ENCODE data around the gene IL17RA. TPM values are rescaled to one million over a fixed set of nuclear protein-coding genes. Genes with fewer than 3 reads are reported as not detected.

Gene IL17RA
- total RNA-seq, 4 donors from 2014 or later = 2.6 to 19.3 (median 6.2) TPM

DNA sequence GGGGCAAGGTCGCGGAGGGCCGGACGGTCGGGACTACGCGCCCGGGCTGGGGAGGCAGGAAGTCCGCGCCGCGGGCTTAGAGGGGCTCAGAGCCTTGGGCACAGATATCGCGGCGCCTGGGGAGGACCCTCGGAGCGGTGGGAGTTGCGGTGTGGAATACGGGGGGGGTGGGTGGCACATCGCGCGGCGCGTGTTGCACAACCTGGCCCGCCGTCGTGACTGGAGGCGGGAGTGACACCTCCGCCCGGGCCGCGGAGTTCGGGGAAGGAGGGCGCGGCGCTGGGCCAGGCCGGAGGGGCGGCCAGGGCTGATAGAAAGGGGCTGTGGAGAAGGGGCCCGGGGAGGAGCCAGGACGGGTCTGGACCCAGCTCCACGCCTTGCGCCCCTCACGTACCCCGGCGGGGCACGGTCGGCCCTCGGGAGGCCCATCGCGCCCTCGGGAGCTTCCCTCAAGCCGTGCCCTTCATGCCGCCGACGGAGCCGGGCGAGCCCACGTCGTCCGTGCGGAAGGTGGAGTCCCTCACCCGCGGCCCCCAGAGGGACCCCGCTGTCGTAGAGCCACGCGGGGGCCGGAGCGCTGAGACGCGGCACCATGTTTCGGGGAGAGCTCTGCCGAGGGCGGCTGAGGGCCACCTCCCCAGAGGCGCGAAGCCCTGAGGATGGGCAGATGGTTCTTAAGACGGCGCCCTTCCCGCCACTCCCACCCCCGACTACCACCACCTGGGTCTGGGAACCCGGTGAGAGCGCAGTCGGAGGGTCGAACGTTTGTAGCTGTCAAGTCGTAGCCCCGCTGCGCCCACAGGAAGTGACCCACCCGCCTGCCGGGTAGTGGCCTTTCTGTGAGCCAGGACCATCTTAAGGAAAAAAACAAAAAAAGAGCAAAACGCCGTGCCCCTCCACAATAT lies 729 bp downstream of the IL17RA start:
- intact Hi-C loops (cut with DNase I; ENCODE audit: low total_unique reads) = loop anchor here (10.0 kb wide), 1 partner anchor 69 kb away; the partner anchor contains the start of gene HDHD5
- H3K4me3 ChIP-seq = peak overlapping the region; percentile 55 to 79
- H3K27me3 ChIP-seq = no peaks in the 10 kb centered on the region
- DNase-seq = peak; percentile 30 to 40
- H3K27ac ChIP-seq = peak overlapping the region; percentile 70 to 86
- no peaks in the 10 kb centered on the region for H3K9me3 ChIP-seq
- TF ChIP-seq, protein P1, sequence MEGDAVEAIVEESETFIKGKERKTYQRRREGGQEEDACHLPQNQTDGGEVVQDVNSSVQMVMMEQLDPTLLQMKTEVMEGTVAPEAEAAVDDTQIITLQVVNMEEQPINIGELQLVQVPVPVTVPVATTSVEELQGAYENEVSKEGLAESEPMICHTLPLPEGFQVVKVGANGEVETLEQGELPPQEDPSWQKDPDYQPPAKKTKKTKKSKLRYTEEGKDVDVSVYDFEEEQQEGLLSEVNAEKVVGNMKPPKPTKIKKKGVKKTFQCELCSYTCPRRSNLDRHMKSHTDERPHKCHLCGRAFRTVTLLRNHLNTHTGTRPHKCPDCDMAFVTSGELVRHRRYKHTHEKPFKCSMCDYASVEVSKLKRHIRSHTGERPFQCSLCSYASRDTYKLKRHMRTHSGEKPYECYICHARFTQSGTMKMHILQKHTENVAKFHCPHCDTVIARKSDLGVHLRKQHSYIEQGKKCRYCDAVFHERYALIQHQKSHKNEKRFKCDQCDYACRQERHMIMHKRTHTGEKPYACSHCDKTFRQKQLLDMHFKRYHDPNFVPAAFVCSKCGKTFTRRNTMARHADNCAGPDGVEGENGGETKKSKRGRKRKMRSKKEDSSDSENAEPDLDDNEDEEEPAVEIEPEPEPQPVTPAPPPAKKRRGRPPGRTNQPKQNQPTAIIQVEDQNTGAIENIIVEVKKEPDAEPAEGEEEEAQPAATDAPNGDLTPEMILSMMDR (IDR thresholded peaks at IDR 0.05) = no peak
- no peak for TF ChIP-seq POLR2A (IDR thresholded peaks at IDR 0.05)
- H3K36me3 ChIP-seq = no peaks in the 10 kb centered on the region
- H3K4me1 ChIP-seq = peaks cover 0 to 9% of the 10 kb centered on the region in 2 donors

DNA sequence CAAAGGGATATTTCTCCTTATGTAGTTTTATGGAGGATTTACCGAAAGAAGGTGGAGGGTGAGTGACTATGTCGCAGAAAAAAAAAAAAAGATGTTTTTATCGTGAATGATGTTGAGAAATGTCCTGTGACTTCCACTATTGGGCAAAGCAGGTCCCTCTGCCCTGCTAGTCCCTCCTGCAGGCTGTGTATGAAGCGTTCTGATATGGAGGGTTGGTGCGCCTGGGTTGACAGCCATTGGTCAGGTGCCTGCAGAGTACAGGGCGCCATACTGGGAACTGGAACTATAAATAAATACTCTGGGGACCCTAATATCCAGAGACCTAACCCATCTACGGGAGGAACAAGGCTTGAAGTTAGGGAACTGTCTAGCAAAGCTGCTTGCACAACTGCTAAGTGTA lies 1.5 kb downstream of the IL17RA start:
- DNase-seq = no peak
- no peak overlapping the region for H3K4me3 ChIP-seq
- H3K36me3 ChIP-seq = no peaks in the 10 kb centered on the region
- no peak for TF ChIP-seq POLR2A (IDR thresholded peaks at IDR 0.05)
- TF ChIP-seq, protein P1 (IDR thresholded peaks at IDR 0.05) = no peak
- H3K9me3 ChIP-seq = no peaks in the 10 kb centered on the region
- peak overlapping the region in 1 of 2 donors; percentile 32 for H3K27ac ChIP-seq
- intact Hi-C loops (cut with DNase I; ENCODE audit: low total_unique reads) = loop anchor here (10.0 kb wide), 1 partner anchor 69 kb away; the partner anchor contains the start of gene HDHD5
- H3K4me1 ChIP-seq = peaks cover 0 to 9% of the 10 kb centered on the region in 2 donors
- H3K27me3 ChIP-seq = no peaks in the 10 kb centered on the region

DNA sequence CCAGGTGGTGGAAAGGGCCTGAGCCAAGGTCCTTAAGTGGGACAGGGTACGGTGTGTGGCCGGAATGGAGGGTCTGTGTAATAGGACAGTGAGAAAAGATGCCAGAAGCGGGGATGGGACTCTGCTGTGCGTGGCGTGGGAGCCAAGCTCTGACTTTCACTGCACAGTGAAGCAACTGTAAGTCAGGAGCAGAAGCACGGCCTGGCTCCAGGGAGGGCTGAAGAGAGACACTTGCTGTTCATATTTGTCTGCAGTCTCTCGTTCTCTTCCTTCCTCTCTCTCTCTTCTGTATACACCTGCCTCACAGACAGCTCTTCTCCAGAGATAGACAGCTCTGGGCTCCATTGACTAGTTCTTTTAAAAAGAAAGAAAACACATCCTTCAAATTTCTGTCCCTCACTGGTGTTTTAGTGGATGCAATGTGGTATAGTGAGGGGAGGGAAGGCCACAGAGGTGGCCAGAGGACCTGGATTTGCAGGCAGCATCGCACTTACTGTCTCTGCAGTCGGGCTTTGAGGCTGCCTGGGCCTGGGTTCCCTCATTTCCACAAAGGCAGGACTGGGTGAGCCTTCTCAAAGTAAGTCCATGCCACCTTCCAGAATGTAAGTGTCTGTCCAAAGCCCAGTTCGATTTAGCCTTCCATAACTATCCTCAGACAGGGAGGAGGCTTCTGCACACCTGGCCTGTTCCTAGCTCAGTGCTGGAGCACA lies 2.1 kb downstream of the IL17RA start:
- Histone ChIP-seq H3K27ac (no peak overlapping the region), H3K4me1 (peaks cover 0 to 9% of the 10 kb centered on the region in 2 donors), H3K9me3 (no peaks in the 10 kb centered on the region), H3K4me3 (no peak overlapping the region), H3K36me3 (no peaks in the 10 kb centered on the region), H3K27me3 (no peaks in the 10 kb centered on the region)
- no peak for DNase-seq
- no peak for TF ChIP-seq POLR2A (IDR thresholded peaks at IDR 0.05)
- TF ChIP-seq, protein P1 (IDR thresholded peaks at IDR 0.05) = no peak
- intact Hi-C loops (cut with DNase I; ENCODE audit: low total_unique reads) = loop anchor here (10.0 kb wide), 1 partner anchor 68 kb away; the partner anchor contains the start of gene HDHD5

DNA sequence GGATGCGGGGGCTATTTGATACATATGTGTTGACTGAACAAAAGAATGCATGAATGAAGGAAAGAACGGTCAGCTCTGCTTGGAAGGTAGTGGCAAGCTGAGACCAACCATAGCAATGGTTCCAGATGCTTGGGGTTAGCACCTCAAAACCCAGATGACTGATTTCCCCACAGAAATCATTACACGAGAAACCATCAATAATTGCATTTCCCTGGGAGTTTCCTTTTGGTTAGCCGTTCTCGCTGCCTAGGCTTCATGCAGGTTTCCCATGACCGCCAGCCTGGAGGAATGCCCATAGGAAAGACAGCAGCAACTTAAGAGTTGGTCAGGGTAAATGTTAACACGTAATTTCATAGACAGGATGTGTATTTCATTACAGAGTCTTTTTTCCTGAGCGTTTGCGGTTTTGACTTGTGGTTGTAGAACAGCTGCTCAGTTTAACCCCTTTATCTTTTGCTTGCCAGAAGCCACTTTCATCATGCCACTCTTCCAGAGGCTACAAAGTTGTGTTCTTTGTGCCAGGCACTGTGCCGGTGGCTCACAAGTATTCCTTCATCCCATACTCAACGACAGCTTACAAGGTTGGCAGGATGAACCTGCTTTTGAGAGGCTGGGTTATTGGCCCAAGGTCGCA lies 2.8 kb downstream of the IL17RA start:
- TF ChIP-seq, protein P1 (IDR thresholded peaks at IDR 0.05) = no peak
- TF ChIP-seq POLR2A (IDR thresholded peaks at IDR 0.05) = no peak
- H3K4me1 ChIP-seq = peaks cover 0 to 9% of the 10 kb centered on the region in 2 donors
- no peaks in the 10 kb centered on the region for H3K9me3 ChIP-seq
- H3K27ac ChIP-seq = no peak overlapping the region
- no peak for DNase-seq
- H3K36me3 ChIP-seq = no peaks in the 10 kb centered on the region
- no peaks in the 10 kb centered on the region for H3K27me3 ChIP-seq
- H3K4me3 ChIP-seq = no peak overlapping the region
- intact Hi-C loops (cut with DNase I; ENCODE audit: low total_unique reads) = loop anchor here (10.0 kb wide), 1 partner anchor 67 kb away; the partner anchor contains the start of gene HDHD5
